AG09309 (cell line): Measurements from ENCODE around the gene RNF220.
A peak's percentile ranks its signal among the peaks of the same experiment; 100 is the strongest.

ENCODE experiments used
- DNase-seq: peaks from one replicate; pipeline ENCODE4 v3.0.0-alpha.2; 2010; ENCODE audit warnings: low read depth
- H3K4me3 ChIP-seq: 2 replicates; pipeline ENCODE4 v1.5.1; 2011; ENCODE audit warnings: mild to moderate bottlenecking, low read depth, low read length, moderate library complexity; ENCODE audit not compliant: control insufficient read depth
- CTCF ChIP-seq: IDR thresholded peaks from 2 replicates; pipeline ENCODE4 v1.5.1; 2011; ENCODE audit warnings: mild to moderate bottlenecking, low read depth, low read length, inconsistent platforms; ENCODE audit not compliant: insufficient read depth, control insufficient read depth; ENCODE audit errors: missing control alignments

The RNF220 gene

GRCh38 chr1:44651069-44651468 is 246.0 kb downstream of the RNF220 start:
- H3K4me3 ChIP-seq = no peak overlapping the region
- TF ChIP-seq CTCF = no peak

GRCh38 chr1:44652445-44653106 is 247.5 kb downstream of the RNF220 start:
- DNase-seq = no peak
- no peak overlapping the region for H3K4me3 ChIP-seq
- TF ChIP-seq CTCF = peak; percentile 97

More at GRCh38 chr1:44651069-44651468, 246.0 kb downstream of the RNF220 start:
- no peak for DNase-seq

- no peak overlapping the region for H3K4me3 ChIP-seq
- DNase-seq = no peak
- TF ChIP-seq CTCF = no peak
Observed at GRCh38 chr1:44653107-44653964, 248.3 kb downstream of the RNF220 start.

GRCh38 chr1:44654621-44655187 is 249.6 kb downstream of the RNF220 start:
- no peak for DNase-seq
- no peak for TF ChIP-seq CTCF
- H3K4me3 ChIP-seq = no peak overlapping the region

GRCh38 chr1:44655609-44656008 is 250.6 kb downstream of the RNF220 start:
- peak; percentile 88 for TF ChIP-seq CTCF
- no peak for DNase-seq
- H3K4me3 ChIP-seq = no peak overlapping the region

- DNase-seq = no peak
- no peak overlapping the region for H3K4me3 ChIP-seq
- TF ChIP-seq CTCF = no peak
Observed at GRCh38 chr1:44659566-44659965, 254.5 kb downstream of the RNF220 start.
